ENCODE results near the gene PNMA1. TPM values are rescaled to one million over a fixed set of nuclear protein-coding genes. Genes with fewer than 3 reads are reported as not detected.

Gene PNMA1
- total RNA-seq, 2 donors from 2014 or later: 17.1 to 18.3 TPM

DNA sequence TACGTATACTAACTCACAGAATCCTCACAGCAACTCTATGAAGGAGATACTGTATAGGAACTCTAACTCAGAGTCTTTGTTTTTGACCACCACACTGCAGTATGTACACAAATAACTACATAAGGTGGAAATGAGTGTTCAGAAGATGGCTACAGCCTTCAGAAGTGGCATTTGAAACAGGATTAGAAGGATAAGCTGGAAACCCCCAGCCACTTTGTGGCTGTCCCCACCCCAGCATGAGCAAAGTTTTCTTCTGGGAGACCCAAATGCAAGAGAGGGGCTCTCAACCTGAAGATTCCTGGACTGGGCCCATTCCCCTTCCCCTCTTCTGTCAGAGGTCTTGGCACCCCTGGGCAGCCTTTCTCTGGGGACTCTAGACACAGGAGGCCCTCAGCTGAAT is 43.2 kb upstream of the PNMA1 start:
- no peak for DNase-seq (ENCODE audit: low spot score)
- H3K36me3 ChIP-seq: no peaks in the 10 kb centered on the region
- TF ChIP-seq, protein P1, sequence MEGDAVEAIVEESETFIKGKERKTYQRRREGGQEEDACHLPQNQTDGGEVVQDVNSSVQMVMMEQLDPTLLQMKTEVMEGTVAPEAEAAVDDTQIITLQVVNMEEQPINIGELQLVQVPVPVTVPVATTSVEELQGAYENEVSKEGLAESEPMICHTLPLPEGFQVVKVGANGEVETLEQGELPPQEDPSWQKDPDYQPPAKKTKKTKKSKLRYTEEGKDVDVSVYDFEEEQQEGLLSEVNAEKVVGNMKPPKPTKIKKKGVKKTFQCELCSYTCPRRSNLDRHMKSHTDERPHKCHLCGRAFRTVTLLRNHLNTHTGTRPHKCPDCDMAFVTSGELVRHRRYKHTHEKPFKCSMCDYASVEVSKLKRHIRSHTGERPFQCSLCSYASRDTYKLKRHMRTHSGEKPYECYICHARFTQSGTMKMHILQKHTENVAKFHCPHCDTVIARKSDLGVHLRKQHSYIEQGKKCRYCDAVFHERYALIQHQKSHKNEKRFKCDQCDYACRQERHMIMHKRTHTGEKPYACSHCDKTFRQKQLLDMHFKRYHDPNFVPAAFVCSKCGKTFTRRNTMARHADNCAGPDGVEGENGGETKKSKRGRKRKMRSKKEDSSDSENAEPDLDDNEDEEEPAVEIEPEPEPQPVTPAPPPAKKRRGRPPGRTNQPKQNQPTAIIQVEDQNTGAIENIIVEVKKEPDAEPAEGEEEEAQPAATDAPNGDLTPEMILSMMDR (IDR thresholded peaks at IDR 0.05): no peak
- no peak overlapping the region for H3K4me3 ChIP-seq
- H3K27ac ChIP-seq: peak overlapping the region; percentile 95 to 99
- H3K27me3 ChIP-seq: no peaks in the 10 kb centered on the region
- no peaks in the 10 kb centered on the region for H3K9me3 ChIP-seq
- H3K4me1 ChIP-seq: peaks cover 0 to 89% of the 10 kb centered on the region in 2 donors

DNA sequence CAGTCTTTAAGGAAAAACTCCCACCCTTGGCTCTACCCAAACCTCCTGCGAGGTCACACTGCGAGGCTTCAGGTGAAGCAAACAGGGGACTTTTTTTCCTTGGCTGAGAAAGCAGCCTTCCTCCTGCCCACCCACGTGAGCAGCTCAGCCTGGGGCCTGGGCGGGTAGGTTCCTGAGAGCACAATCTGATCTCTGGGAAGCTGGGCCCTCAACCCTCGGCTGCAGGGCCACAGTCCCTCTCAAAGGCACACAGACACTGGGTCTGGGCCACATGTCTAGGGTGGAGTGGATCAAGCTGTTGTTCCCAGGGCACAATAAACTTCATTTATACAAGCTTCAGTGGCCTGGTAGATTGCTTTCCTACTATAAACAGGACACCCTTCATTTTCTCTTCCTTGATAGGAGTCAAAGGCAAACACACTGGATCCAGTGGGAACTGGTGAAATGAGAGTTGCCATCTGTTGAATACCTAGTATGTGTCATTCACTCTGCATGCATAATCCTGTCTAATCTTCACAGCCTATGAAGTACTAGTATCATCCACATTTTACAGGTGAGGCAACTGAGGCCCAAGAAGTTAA is 41.3 kb upstream of the PNMA1 start:
- no peak for DNase-seq (ENCODE audit: low spot score)
- H3K4me3 ChIP-seq: peak overlapping the region in 1 of 2 donors; percentile 24
- TF ChIP-seq, protein P1 (IDR thresholded peaks at IDR 0.05): no peak
- H3K9me3 ChIP-seq: no peaks in the 10 kb centered on the region
- peak overlapping the region; percentile 89 to 99 for H3K27ac ChIP-seq
- H3K4me1 ChIP-seq: peaks cover 0 to 89% of the 10 kb centered on the region in 2 donors
- H3K27me3 ChIP-seq: no peaks in the 10 kb centered on the region
- H3K36me3 ChIP-seq: no peaks in the 10 kb centered on the region

DNA sequence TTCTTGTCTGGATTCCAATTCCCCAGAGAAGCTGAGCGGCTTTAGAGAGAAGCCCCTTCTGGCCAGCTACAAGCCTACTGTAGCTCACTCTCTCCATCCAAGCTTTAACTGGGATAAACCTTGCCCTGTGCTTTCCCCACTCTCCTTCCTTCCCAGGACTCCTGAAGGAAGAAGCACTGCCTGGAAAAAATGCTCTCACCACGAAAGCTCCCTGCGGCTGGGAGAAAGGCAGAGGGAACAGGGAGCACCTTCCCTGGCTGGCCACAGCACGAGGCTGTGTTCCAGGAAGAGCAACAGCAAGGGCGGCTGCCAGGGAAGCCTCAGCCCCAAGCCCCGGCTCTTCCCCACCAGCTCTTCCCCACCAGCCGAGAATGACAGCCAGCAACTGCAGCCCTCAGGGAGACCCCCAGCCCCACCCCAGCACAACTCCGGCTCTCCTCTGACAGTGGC is 40.8 kb upstream of the PNMA1 start:
- Histone ChIP-seq H3K36me3 (no peaks in the 10 kb centered on the region), H3K4me1 (peaks cover 0 to 92% of the 10 kb centered on the region in 2 donors), H3K27ac (peak overlapping the region; percentile 89 to 99), H3K27me3 (no peaks in the 10 kb centered on the region), H3K4me3 (peak overlapping the region in 1 of 2 donors; percentile 24), H3K9me3 (no peaks in the 10 kb centered on the region)
- no peak for DNase-seq (ENCODE audit: low spot score)
- TF ChIP-seq, protein P1 (IDR thresholded peaks at IDR 0.05): no peak

DNA sequence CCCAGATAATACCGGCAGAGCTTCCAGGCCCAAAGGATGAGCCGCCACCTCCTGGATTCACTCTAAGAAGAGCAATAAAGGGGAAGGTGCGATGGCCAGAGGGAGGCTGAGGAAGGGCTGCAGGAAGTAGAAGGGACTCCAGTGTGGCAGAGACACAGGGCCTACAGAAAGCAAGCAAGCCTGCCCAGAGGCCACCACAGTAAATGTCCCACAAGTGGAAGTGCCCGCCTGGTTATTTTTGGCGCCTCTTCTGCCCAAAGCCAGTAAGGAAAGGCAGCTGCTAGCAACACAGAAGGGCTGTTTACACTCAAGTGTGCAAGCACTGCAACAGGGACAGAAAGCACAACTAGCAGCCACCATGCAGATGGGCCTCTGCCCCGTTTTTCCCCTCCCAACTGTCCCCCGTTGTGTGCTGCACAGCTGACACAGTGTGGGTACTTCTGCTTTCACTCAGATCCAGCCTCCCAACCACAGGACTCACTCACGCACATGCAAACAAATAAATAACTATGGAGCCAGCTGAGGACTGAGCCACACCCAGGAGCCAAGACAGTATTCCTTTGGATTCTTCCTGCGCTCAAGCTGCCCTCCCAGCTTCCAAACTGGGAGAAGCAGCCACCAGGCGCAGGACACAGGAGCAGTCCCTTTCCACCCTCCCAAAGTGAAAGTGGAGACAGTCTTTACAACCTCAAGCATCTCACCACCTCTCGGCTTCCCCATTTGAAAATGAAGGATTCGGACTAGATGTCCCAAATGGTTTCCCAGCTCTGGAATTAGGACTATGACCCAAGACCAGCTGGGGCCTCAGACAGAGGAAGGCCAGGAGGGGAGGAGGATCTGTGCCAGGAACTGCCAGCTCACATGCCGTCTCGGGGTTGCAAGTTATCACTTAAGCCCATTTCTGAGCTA is 40.0 kb upstream of the PNMA1 start:
- H3K27me3 ChIP-seq: no peaks in the 10 kb centered on the region
- TF ChIP-seq, protein P1 (IDR thresholded peaks at IDR 0.05): no peak
- no peaks in the 10 kb centered on the region for H3K36me3 ChIP-seq
- peak overlapping the region; percentile 89 to 99 for H3K27ac ChIP-seq
- H3K4me3 ChIP-seq: peak overlapping the region in 1 of 2 donors; percentile 24
- H3K9me3 ChIP-seq: no peaks in the 10 kb centered on the region
- H3K4me1 ChIP-seq: peaks cover 0 to 100% of the 10 kb centered on the region in 2 donors
- no peak for DNase-seq (ENCODE audit: low spot score)

DNA sequence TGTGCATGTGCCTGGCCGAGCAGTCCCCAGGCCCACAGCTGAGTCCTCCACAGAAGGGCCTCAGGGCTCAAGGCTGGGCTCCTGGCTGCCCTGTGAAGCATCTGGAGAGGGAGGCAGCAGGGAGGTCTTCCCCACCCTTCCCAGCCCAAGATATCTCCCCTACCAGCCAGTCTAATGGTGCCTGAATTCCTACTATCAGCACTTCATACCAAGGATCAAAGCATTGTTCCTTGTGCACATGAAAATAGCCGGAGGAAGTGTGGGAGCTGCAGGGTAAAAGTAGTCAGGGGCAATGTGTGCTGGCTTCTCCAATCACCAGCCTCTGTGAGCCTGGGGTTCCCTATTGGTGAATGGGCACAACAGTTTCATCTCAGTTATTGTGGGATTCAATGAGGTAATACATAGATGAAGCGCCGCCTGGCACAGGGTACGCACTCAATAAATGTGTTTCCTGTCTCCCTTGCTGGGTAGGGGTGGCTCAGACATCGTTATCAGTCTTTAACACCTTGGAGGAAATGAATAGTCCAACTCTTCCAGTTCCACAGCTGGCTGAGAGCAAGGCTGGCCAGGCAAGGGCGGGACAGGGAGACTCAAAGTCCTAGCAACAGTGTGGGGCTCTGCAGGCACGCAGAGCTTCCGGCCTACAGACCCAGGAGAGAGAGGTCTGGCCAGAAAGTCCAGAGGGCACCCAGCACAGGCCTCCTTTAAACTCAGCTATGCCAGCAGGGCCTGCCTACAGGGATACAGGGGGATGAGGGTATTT is 39.1 kb upstream of the PNMA1 start:
- peaks cover 0 to 99% of the 10 kb centered on the region in 2 donors for H3K4me1 ChIP-seq
- H3K36me3 ChIP-seq: no peaks in the 10 kb centered on the region
- TF ChIP-seq, protein P1 (IDR thresholded peaks at IDR 0.05): no peak
- H3K9me3 ChIP-seq: no peaks in the 10 kb centered on the region
- peak overlapping the region in 1 of 2 donors; percentile 24 for H3K4me3 ChIP-seq
- peak overlapping the region; percentile 89 to 99 for H3K27ac ChIP-seq
- no peaks in the 10 kb centered on the region for H3K27me3 ChIP-seq
- DNase-seq (ENCODE audit: low spot score): peak; percentile 81
